ENCODE results near the gene PIGH.

GRCh38 chr14:67610491-67610890 is 10.4 kb upstream of the PIGH start:
- TF ChIP-seq CTCF (IDR thresholded peaks at IDR 0.05) (no peak), POLR2A (IDR thresholded peaks at IDR 0.05) (no peak)
